Endothelial cell (in vitro differentiated cells): ENCODE results near the gene ERBIN. TPM values are rescaled to one million over a fixed set of nuclear protein-coding genes. Genes with fewer than 3 reads are reported as not detected.
"Not testable (repeated sequence)": the region's sequence is repeated elsewhere in the genome, so short reads cannot be mapped to it uniquely, and the experiment has no call there.

Experiments
- DNase-seq: peaks from one replicate; pipeline ENCODE4 v3.0.0; 2021; ENCODE audit warnings: low spot score
- H3K27ac Mint-ChIP-seq: one replicate; pipeline ENCODE4 v1.8.0; 2021; ENCODE audit warnings: mixed read lengths, inconsistent platforms; ENCODE audit not compliant: unreplicated experiment
- H3K27me3 Mint-ChIP-seq: one replicate; pipeline ENCODE4 v1.8.0; 2021; ENCODE audit warnings: mild to moderate bottlenecking, moderate library complexity, mixed read lengths, inconsistent platforms; ENCODE audit not compliant: unreplicated experiment
- H3K36me3 Mint-ChIP-seq: one replicate; pipeline ENCODE4 v1.8.0; 2021; ENCODE audit warnings: mild to moderate bottlenecking, low read depth, mixed read lengths, inconsistent platforms; ENCODE audit not compliant: unreplicated experiment
- H3K4me1 Mint-ChIP-seq: one replicate; pipeline ENCODE4 v1.8.0; 2021; ENCODE audit warnings: mild to moderate bottlenecking, mixed read lengths, inconsistent platforms; ENCODE audit not compliant: unreplicated experiment
- H3K4me3 Mint-ChIP-seq: one replicate; pipeline ENCODE4 v1.8.0; 2021; ENCODE audit warnings: mild to moderate bottlenecking, mixed read lengths, inconsistent platforms; ENCODE audit not compliant: unreplicated experiment
- H3K9me3 Mint-ChIP-seq: one replicate; pipeline ENCODE4 v1.8.0; 2021; ENCODE audit warnings: mixed read lengths, inconsistent platforms; ENCODE audit not compliant: unreplicated experiment
- CTCF ChIP-seq: fragments of 200-600 bp; sonication (generic); IDR thresholded peaks from one replicate; pipeline ENCODE4 v1.5.0; 2021; ENCODE audit warnings: antibody characterized with exemption; ENCODE audit not compliant: unreplicated experiment
- total RNA-seq: library from RNA; stranded (reverse); fragmentation: NEBNext Ultra II Directional; extraction: Animal tissue kit (Norgen Biotek cat#: 25700); gene quantifications from one replicate; pipeline ENCODE4 v1.2.1, GENCODE V29; 2021; ENCODE audit not compliant: unreplicated experiment

Gene ERBIN
- total RNA-seq, 1 donor from 2014 or later, result 93.3 TPM

GRCh38 chr5:65952259-65952658, 25.9 kb downstream of the ERBIN start:
- Mint-ChIP-seq H3K27me3 (no peaks in the 10 kb centered on the region), H3K9me3 (no peaks in the 10 kb centered on the region), H3K4me1 (peaks cover 4% of the 10 kb centered on the region), H3K27ac (no peak overlapping the region), H3K4me3 (no peak overlapping the region), H3K36me3 (peaks cover 15% of the 10 kb centered on the region)
- no peak for DNase-seq
- no peak for TF ChIP-seq CTCF

GRCh38 chr5:65954200-65954599, 27.8 kb downstream of the ERBIN start:
- TF ChIP-seq CTCF, result no peak
- H3K27me3 Mint-ChIP-seq, result peaks cover 3% of the 10 kb centered on the region
- no peak overlapping the region for H3K27ac Mint-ChIP-seq
- peaks cover 28% of the 10 kb centered on the region for H3K36me3 Mint-ChIP-seq
- peaks cover 4% of the 10 kb centered on the region for H3K4me1 Mint-ChIP-seq
- DNase-seq, result no peak
- H3K9me3 Mint-ChIP-seq, result no peaks in the 10 kb centered on the region
- no peak overlapping the region for H3K4me3 Mint-ChIP-seq

GRCh38 chr5:65955746-65956145, 29.4 kb downstream of the ERBIN start:
- DNase-seq, result no peak
- H3K27me3 Mint-ChIP-seq, result peaks cover 3% of the 10 kb centered on the region
- no peak overlapping the region for H3K27ac Mint-ChIP-seq
- TF ChIP-seq CTCF, result no peak
- H3K36me3 Mint-ChIP-seq, result peaks cover 22% of the 10 kb centered on the region
- no peak overlapping the region for H3K4me3 Mint-ChIP-seq
- peaks cover 10% of the 10 kb centered on the region for H3K4me1 Mint-ChIP-seq
- no peaks in the 10 kb centered on the region for H3K9me3 Mint-ChIP-seq

GRCh38 chr5:65957703-65958102, 31.3 kb downstream of the ERBIN start:
- H3K36me3 Mint-ChIP-seq, result peaks cover 22% of the 10 kb centered on the region
- not testable (repeated sequence) for H3K27ac Mint-ChIP-seq, H3K4me3 Mint-ChIP-seq, H3K27me3 Mint-ChIP-seq, H3K9me3 Mint-ChIP-seq, DNase-seq
- H3K4me1 Mint-ChIP-seq, result peaks cover 18% of the 10 kb centered on the region

GRCh38 chr5:65961633-65962032, 35.3 kb downstream of the ERBIN start:
- H3K9me3 Mint-ChIP-seq, result no peaks in the 10 kb centered on the region
- H3K4me3 Mint-ChIP-seq, result no peak overlapping the region
- no peak for TF ChIP-seq CTCF
- no peak overlapping the region for H3K27ac Mint-ChIP-seq
- peaks cover 26% of the 10 kb centered on the region for H3K36me3 Mint-ChIP-seq
- H3K27me3 Mint-ChIP-seq, result peaks cover 3% of the 10 kb centered on the region
- no peak for DNase-seq
- H3K4me1 Mint-ChIP-seq, result peaks cover 17% of the 10 kb centered on the region
